ENCODE measurements around the gene ADAMTS6. TPM values are rescaled to one million over a fixed set of nuclear protein-coding genes. Genes with fewer than 3 reads are reported as not detected.

Gene ADAMTS6
- total and polyA plus RNA-seq, 2 donors (not counting 1 experiment from before 2014, with no cell fraction given), result 3.6 to 12.3 TPM

DNA sequence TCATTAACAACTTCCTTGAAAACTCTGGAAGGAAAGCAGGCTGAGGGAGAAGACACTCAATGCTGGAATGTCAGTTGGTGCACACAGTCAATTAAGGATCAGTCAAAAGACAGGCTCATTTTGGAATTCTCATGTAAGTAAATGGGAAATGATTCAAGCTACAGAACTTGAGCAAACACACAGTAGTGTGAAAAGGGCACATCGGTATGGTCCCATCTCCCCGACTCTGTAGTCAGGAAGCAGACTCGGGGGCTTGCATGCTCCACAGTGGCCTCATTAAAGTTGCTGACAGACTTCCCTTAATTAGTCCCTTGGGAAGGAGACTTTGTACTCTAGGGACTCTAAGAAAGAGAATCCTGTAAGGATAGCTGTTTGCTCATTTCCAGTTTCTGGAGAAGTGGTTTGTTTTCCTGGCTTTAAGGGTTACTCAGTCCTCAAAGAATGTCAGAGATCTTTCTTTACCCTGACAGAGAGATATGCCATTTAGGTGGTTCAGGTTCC, 339.2 kb downstream of the ADAMTS6 start:
- no peaks in the 10 kb centered on the region for H3K9me3 Mint-ChIP-seq (ENCODE audit: insufficient read depth)
- ChIA-PET CTCF (no interaction called here), POLR2A (no interaction called here)
- H3K27me3 Mint-ChIP-seq, result no peaks in the 10 kb centered on the region
- no peaks in the 10 kb centered on the region for H4K20me1 ChIP-seq (ENCODE audit: control insufficient read depth, insufficient read depth, low read length, poor library complexity, severe bottlenecking)
- peaks cover 0 to 5% of the 10 kb centered on the region in 2 donors for H3K4me1 ChIP-seq (ENCODE audit: control insufficient read depth in 2 of 2, insufficient read depth in 2 of 2, low read length in 2 of 2)
- H3K27ac Mint-ChIP-seq, result no peak overlapping the region
- no peaks in the 10 kb centered on the region for H3K36me3 ChIP-seq (replicated peaks in 1 of 2; ENCODE audit: control extremely low read depth in 1 of 2, control insufficient read depth in 1 of 2, extremely low read depth in 1 of 2, insufficient read depth in 2 of 2, low read length in 1 of 2)
- no peak overlapping the region for H3K4me3 ChIP-seq (ENCODE audit: control extremely low read depth in 1 of 5, extremely low read depth in 1 of 5, insufficient read depth in 1 of 5, low read depth in 2 of 5, low read length in 4 of 5)
- WGBS (ENCODE audit: insufficient coverage), result 44% methylated on average over 3 of the region's 3 CpGs
- intact Hi-C loops (cut with micrococcal nuclease), result no loop called here
- no peaks in the 10 kb centered on the region for H3K27me3 ChIP-seq (replicated peaks in 1 of 4; ENCODE audit: control extremely low read depth in 1 of 4, control insufficient read depth in 3 of 4, insufficient read depth in 4 of 4, low read length in 3 of 4)
- H3K4me3 Mint-ChIP-seq, result no peak overlapping the region
- DNase-seq (no peak), ATAC-seq (ENCODE audit: low read depth) (no peak)
- no peaks in the 10 kb centered on the region for H3K9me3 ChIP-seq (ENCODE audit: control extremely low read depth in 1 of 3, control insufficient read depth in 2 of 3, insufficient read depth in 1 of 3, low read length in 2 of 3)
- H3K4me1 Mint-ChIP-seq, result peaks cover 9% of the 10 kb centered on the region
- no peak for TF ChIP-seq EZH2 (IDR thresholded peaks at IDR 0.05; ENCODE audit: borderline replicate concordance, insufficient read depth, low read depth, low read length, poor library complexity, severe bottlenecking)
- TF ChIP-seq, protein P1, sequence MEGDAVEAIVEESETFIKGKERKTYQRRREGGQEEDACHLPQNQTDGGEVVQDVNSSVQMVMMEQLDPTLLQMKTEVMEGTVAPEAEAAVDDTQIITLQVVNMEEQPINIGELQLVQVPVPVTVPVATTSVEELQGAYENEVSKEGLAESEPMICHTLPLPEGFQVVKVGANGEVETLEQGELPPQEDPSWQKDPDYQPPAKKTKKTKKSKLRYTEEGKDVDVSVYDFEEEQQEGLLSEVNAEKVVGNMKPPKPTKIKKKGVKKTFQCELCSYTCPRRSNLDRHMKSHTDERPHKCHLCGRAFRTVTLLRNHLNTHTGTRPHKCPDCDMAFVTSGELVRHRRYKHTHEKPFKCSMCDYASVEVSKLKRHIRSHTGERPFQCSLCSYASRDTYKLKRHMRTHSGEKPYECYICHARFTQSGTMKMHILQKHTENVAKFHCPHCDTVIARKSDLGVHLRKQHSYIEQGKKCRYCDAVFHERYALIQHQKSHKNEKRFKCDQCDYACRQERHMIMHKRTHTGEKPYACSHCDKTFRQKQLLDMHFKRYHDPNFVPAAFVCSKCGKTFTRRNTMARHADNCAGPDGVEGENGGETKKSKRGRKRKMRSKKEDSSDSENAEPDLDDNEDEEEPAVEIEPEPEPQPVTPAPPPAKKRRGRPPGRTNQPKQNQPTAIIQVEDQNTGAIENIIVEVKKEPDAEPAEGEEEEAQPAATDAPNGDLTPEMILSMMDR (IDR thresholded peaks at IDR 0.05), result no peak
- no peaks in the 10 kb centered on the region for H3K79me2 ChIP-seq (ENCODE audit: control insufficient read depth, insufficient read depth, low read length)
- no peak overlapping the region for H3K4me2 ChIP-seq (replicated peaks; ENCODE audit: low read depth, low read length, poor library complexity, severe bottlenecking)
- H3K27ac ChIP-seq (ENCODE audit: low read length in 2 of 2), result no peak overlapping the region
- no peak overlapping the region for H2AFZ ChIP-seq (ENCODE audit: insufficient read depth, low read depth, low read length, poor library complexity, severe bottlenecking)
- H3K9ac ChIP-seq (ENCODE audit: low read length), result no peak overlapping the region

DNA sequence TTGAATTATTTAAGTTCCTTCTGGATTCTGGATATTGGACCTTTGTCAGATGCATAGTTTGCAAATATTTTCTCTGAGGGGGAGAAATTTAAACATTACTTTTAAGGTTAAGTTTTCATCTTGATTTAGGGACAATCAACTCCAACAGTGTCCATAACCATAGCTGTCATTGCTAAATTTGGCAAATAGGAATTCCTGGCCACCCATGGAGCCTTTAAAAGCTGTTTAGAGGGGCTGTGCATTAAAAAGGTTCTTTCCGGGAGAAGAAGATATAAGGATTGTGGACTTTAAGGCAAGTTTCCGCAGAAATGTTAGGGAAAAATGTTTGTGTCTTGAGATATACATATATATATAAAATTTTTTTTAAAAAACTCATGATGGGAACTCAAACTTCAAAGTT, 339.7 kb downstream of the ADAMTS6 start:
- H3K9me3 Mint-ChIP-seq (ENCODE audit: insufficient read depth), result no peaks in the 10 kb centered on the region
- no peak for ATAC-seq (ENCODE audit: low read depth)

More for the DNA sequence above, 339.7 kb downstream of the ADAMTS6 start:
- intact Hi-C loops (cut with micrococcal nuclease), result no loop called here
- Histone ChIP-seq H4K20me1 (ENCODE audit: control insufficient read depth, insufficient read depth, low read length, poor library complexity, severe bottlenecking) (no peaks in the 10 kb centered on the region), H3K4me1 (ENCODE audit: control insufficient read depth in 2 of 2, insufficient read depth in 2 of 2, low read length in 2 of 2) (peaks cover 0 to 5% of the 10 kb centered on the region in 2 donors), H3K4me3 (ENCODE audit: control extremely low read depth in 1 of 5, extremely low read depth in 1 of 5, insufficient read depth in 1 of 5, low read depth in 2 of 5, low read length in 4 of 5) (no peak overlapping the region), H3K27me3 (replicated peaks in 1 of 4; ENCODE audit: control extremely low read depth in 1 of 4, control insufficient read depth in 3 of 4, insufficient read depth in 4 of 4, low read length in 3 of 4) (no peaks in the 10 kb centered on the region), H3K79me2 (ENCODE audit: control insufficient read depth, insufficient read depth, low read length) (no peaks in the 10 kb centered on the region), H3K36me3 (replicated peaks in 1 of 2; ENCODE audit: control extremely low read depth in 1 of 2, control insufficient read depth in 1 of 2, extremely low read depth in 1 of 2, insufficient read depth in 2 of 2, low read length in 1 of 2) (no peaks in the 10 kb centered on the region), H3K27ac (ENCODE audit: low read length in 2 of 2) (no peak overlapping the region), H2AFZ (ENCODE audit: insufficient read depth, low read depth, low read length, poor library complexity, severe bottlenecking) (no peak overlapping the region), H3K4me2 (replicated peaks; ENCODE audit: low read depth, low read length, poor library complexity, severe bottlenecking) (no peak overlapping the region), H3K9me3 (ENCODE audit: control extremely low read depth in 1 of 3, control insufficient read depth in 2 of 3, insufficient read depth in 1 of 3, low read length in 2 of 3) (no peaks in the 10 kb centered on the region), H3K9ac (ENCODE audit: low read length) (no peak overlapping the region)
- DNase-seq, result no peak
- ChIA-PET POLR2A (no interaction called here), CTCF (no interaction called here)
- WGBS (ENCODE audit: insufficient coverage), result no CpG with 5 or more reads among the region's 2 CpGs
- Mint-ChIP-seq H3K27ac (no peak overlapping the region), H3K27me3 (no peaks in the 10 kb centered on the region), H3K4me1 (peaks cover 9% of the 10 kb centered on the region), H3K4me3 (no peak overlapping the region)
- TF ChIP-seq, protein P1 (IDR thresholded peaks at IDR 0.05), result no peak
- TF ChIP-seq EZH2 (IDR thresholded peaks at IDR 0.05; ENCODE audit: borderline replicate concordance, insufficient read depth, low read depth, low read length, poor library complexity, severe bottlenecking), result no peak
